ENCODE data around the gene SBF1.
A peak's percentile ranks its signal among the peaks of the same experiment; 100 is the strongest.

The SBF1 gene

GRCh38 chr22:50488886-50489285, 14.1 kb upstream of the SBF1 start:
- H4K91ac ChIP-seq (ENCODE audit: low read depth, low read length, poor library complexity) = no peak overlapping the region
- H3K4me1 ChIP-seq (ENCODE audit: control insufficient read depth in 2 of 2, insufficient read depth in 1 of 2, low read depth in 1 of 2, low read length in 2 of 2) = no peaks in the 10 kb centered on the region
- H4K8ac ChIP-seq (ENCODE audit: low read depth, low read length) = no peak overlapping the region
- H3K23ac ChIP-seq (ENCODE audit: low read depth, low read length, poor library complexity) = peak overlapping the region; percentile 65
- no CpG with 5 or more reads among the region's 19 CpGs for WGBS, 2 donors (ENCODE audit: extremely low coverage in 2 of 2, insufficient read length in 2 of 2, insufficient replicate concordance in 1 of 2)
- no peaks in the 10 kb centered on the region for H3K9me3 ChIP-seq (replicated peaks in 1 of 2; ENCODE audit: control insufficient read depth in 2 of 2, insufficient read depth in 1 of 2, low read depth in 1 of 2, low read length in 2 of 2)
- H3K4me3 ChIP-seq (ENCODE audit: low read length in 2 of 2) = no peak overlapping the region
- no peak overlapping the region for H2BK5ac ChIP-seq (ENCODE audit: low read length)
- H3K36me3 ChIP-seq (replicated peaks in 1 of 2; ENCODE audit: control insufficient read depth in 2 of 2, insufficient read depth in 2 of 2, low read length in 2 of 2) = no peaks in the 10 kb centered on the region
- no peak overlapping the region for H2BK12ac ChIP-seq (ENCODE audit: low read length)
- H3K9ac ChIP-seq (ENCODE audit: low read depth, low read length, poor library complexity) = peak overlapping the region; percentile 21
- H3K79me1 ChIP-seq (ENCODE audit: low read depth, low read length) = no peaks in the 10 kb centered on the region
- H3K18ac ChIP-seq (ENCODE audit: low read length) = no peak overlapping the region
- no peak for DNase-seq (ENCODE audit: low spot score)
- H3K4ac ChIP-seq (ENCODE audit: low read length) = no peak overlapping the region
- peak overlapping the region; percentile 94 for H2AK5ac ChIP-seq (ENCODE audit: low read depth, low read length)
- no peak overlapping the region for H2AFZ ChIP-seq (ENCODE audit: low read length)
- peak overlapping the region; percentile 8 for H3K14ac ChIP-seq (ENCODE audit: low read length)
- no peak overlapping the region for H2BK15ac ChIP-seq (ENCODE audit: low read length)
- H2BK120ac ChIP-seq (ENCODE audit: low read depth, low read length) = no peak overlapping the region
- H3K27me3 ChIP-seq (ENCODE audit: control insufficient read depth in 3 of 3, insufficient read depth in 3 of 3, low read depth in 1 of 3, low read length in 3 of 3) = peaks cover 0 to 36% (median 0%) of the 10 kb centered on the region in 3 experiments
- no peak overlapping the region for H3K4me2 ChIP-seq (ENCODE audit: insufficient read depth, low read length, poor library complexity, severe bottlenecking)
- no peak overlapping the region for H3K27ac ChIP-seq (replicated peaks; ENCODE audit: low read length)

- Histone ChIP-seq H2AFZ (ENCODE audit: low read length) (peak overlapping the region; percentile 40), H3K27ac (replicated peaks; ENCODE audit: low read length) (no peak overlapping the region), H3K4me1 (ENCODE audit: control insufficient read depth in 2 of 2, insufficient read depth in 1 of 2, low read depth in 1 of 2, low read length in 2 of 2) (no peaks in the 10 kb centered on the region), H3K4me3 (ENCODE audit: low read length in 2 of 2) (no peak overlapping the region), H3K23ac (ENCODE audit: low read depth, low read length, poor library complexity) (no peak overlapping the region), H2BK12ac (ENCODE audit: low read length) (no peak overlapping the region), H2BK15ac (ENCODE audit: low read length) (no peak overlapping the region), H3K9ac (ENCODE audit: low read depth, low read length, poor library complexity) (no peak overlapping the region), H2BK5ac (ENCODE audit: low read length) (no peak overlapping the region), H2BK120ac (ENCODE audit: low read depth, low read length) (no peak overlapping the region), H3K27me3 (ENCODE audit: control insufficient read depth in 3 of 3, insufficient read depth in 3 of 3, low read depth in 1 of 3, low read length in 3 of 3) (peaks cover 0 to 42% (median 0%) of the 10 kb centered on the region in 3 experiments), H3K14ac (ENCODE audit: low read length) (peak overlapping the region; percentile 38), H3K4me2 (ENCODE audit: insufficient read depth, low read length, poor library complexity, severe bottlenecking) (no peak overlapping the region), H3K79me1 (ENCODE audit: low read depth, low read length) (peaks cover 2% of the 10 kb centered on the region), H3K18ac (ENCODE audit: low read length) (no peak overlapping the region), H3K9me3 (replicated peaks in 1 of 2; ENCODE audit: control insufficient read depth in 2 of 2, insufficient read depth in 1 of 2, low read depth in 1 of 2, low read length in 2 of 2) (no peaks in the 10 kb centered on the region), H4K91ac (ENCODE audit: low read depth, low read length, poor library complexity) (no peak overlapping the region), H3K36me3 (replicated peaks in 1 of 2; ENCODE audit: control insufficient read depth in 2 of 2, insufficient read depth in 2 of 2, low read length in 2 of 2) (no peaks in the 10 kb centered on the region), H4K8ac (ENCODE audit: low read depth, low read length) (no peak overlapping the region), H3K4ac (ENCODE audit: low read length) (no peak overlapping the region), H2AK5ac (ENCODE audit: low read depth, low read length) (peak overlapping the region; percentile 86)
- WGBS, 2 donors (ENCODE audit: extremely low coverage in 2 of 2, insufficient read length in 2 of 2, insufficient replicate concordance in 1 of 2) = no CpG with 5 or more reads among the region's 18 CpGs
- no peak for DNase-seq (ENCODE audit: low spot score)
Observed at GRCh38 chr22:50488006-50488677, 13.3 kb upstream of the SBF1 start.

- Histone ChIP-seq H3K36me3 (replicated peaks in 1 of 2; ENCODE audit: control insufficient read depth in 2 of 2, insufficient read depth in 2 of 2, low read length in 2 of 2) (no peaks in the 10 kb centered on the region), H2BK15ac (ENCODE audit: low read length) (peak overlapping the region; percentile 64), H4K8ac (ENCODE audit: low read depth, low read length) (no peak overlapping the region), H3K9ac (ENCODE audit: low read depth, low read length, poor library complexity) (peak overlapping the region; percentile 53), H3K27me3 (ENCODE audit: control insufficient read depth in 3 of 3, insufficient read depth in 3 of 3, low read depth in 1 of 3, low read length in 3 of 3) (peaks cover 0 to 49% (median 0%) of the 10 kb centered on the region in 3 experiments), H3K18ac (ENCODE audit: low read length) (peak overlapping the region; percentile 31), H3K23ac (ENCODE audit: low read depth, low read length, poor library complexity) (peak overlapping the region; percentile 5), H3K79me1 (ENCODE audit: low read depth, low read length) (peaks cover 4% of the 10 kb centered on the region), H3K9me3 (replicated peaks in 1 of 2; ENCODE audit: control insufficient read depth in 2 of 2, insufficient read depth in 1 of 2, low read depth in 1 of 2, low read length in 2 of 2) (no peaks in the 10 kb centered on the region), H2AK5ac (ENCODE audit: low read depth, low read length) (peak overlapping the region; percentile 86), H3K27ac (replicated peaks; ENCODE audit: low read length) (no peak overlapping the region), H2BK120ac (ENCODE audit: low read depth, low read length) (no peak overlapping the region), H3K4me2 (ENCODE audit: insufficient read depth, low read length, poor library complexity, severe bottlenecking) (no peak overlapping the region), H2BK12ac (ENCODE audit: low read length) (no peak overlapping the region), H2BK5ac (ENCODE audit: low read length) (no peak overlapping the region), H3K4me3 (ENCODE audit: low read length in 2 of 2) (peak overlapping the region in 1 of 2 donors; percentile 47), H3K14ac (ENCODE audit: low read length) (peak overlapping the region; percentile 23), H3K4ac (ENCODE audit: low read length) (no peak overlapping the region), H2AFZ (ENCODE audit: low read length) (peak overlapping the region; percentile 40), H3K4me1 (ENCODE audit: control insufficient read depth in 2 of 2, insufficient read depth in 1 of 2, low read depth in 1 of 2, low read length in 2 of 2) (no peaks in the 10 kb centered on the region), H4K91ac (ENCODE audit: low read depth, low read length, poor library complexity) (no peak overlapping the region)
- DNase-seq (ENCODE audit: low spot score) = no peak
- no CpG with 5 or more reads among the region's 23 CpGs for WGBS, 2 donors (ENCODE audit: extremely low coverage in 2 of 2, insufficient read length in 2 of 2, insufficient replicate concordance in 1 of 2)
Observed at GRCh38 chr22:50487290-50488005, 12.6 kb upstream of the SBF1 start.

GRCh38 chr22:50486561-50487289, 11.9 kb upstream of the SBF1 start, which contains the start of gene MIOX:
Gene MIOX, plus strand, starts transcription at chr22:50486859. Its CDS starts 39 bp downstream, at chr22:50486898.
- peak within 1 kb of the TSS; percentile 40 for H2AFZ ChIP-seq (ENCODE audit: low read length)
- no peak within 1 kb of the TSS for H2BK5ac ChIP-seq (ENCODE audit: low read length)
- peak within 1 kb of the TSS; percentile 64 for H2BK15ac ChIP-seq (ENCODE audit: low read length)
- peak within 1 kb of the TSS; percentile 53 for H3K9ac ChIP-seq (ENCODE audit: low read depth, low read length, poor library complexity)
- peaks cover 4% of the 10 kb centered on the region for H3K79me1 ChIP-seq (ENCODE audit: low read depth, low read length)
- H3K4ac ChIP-seq (ENCODE audit: low read length) = no peak within 1 kb of the TSS
- no peak within 1 kb of the TSS for H3K4me2 ChIP-seq (ENCODE audit: insufficient read depth, low read length, poor library complexity, severe bottlenecking)
- peak within 1 kb of the TSS; percentile 23 for H3K14ac ChIP-seq (ENCODE audit: low read length)
- H3K4me3 ChIP-seq (ENCODE audit: low read length in 2 of 2) = peak within 1 kb of the TSS in 1 of 2 donors; percentile 47
- no peak within 1 kb of the TSS for H3K27ac ChIP-seq (replicated peaks; ENCODE audit: low read length)
- H3K4me1 ChIP-seq (ENCODE audit: control insufficient read depth in 2 of 2, insufficient read depth in 1 of 2, low read depth in 1 of 2, low read length in 2 of 2) = peaks cover 0 to 2% of the 10 kb centered on the region in 2 donors
- H3K36me3 ChIP-seq (replicated peaks in 1 of 2; ENCODE audit: control insufficient read depth in 2 of 2, insufficient read depth in 2 of 2, low read length in 2 of 2) = no peaks in the 10 kb centered on the region
- peak within 1 kb of the TSS; percentile 86 for H2AK5ac ChIP-seq (ENCODE audit: low read depth, low read length)
- no CpG with 5 or more reads among the region's 23 CpGs for WGBS, 2 donors (ENCODE audit: extremely low coverage in 2 of 2, insufficient read length in 2 of 2, insufficient replicate concordance in 1 of 2)
- peaks cover 0 to 57% (median 0%) of the 10 kb centered on the region in 3 experiments for H3K27me3 ChIP-seq (ENCODE audit: control insufficient read depth in 3 of 3, insufficient read depth in 3 of 3, low read depth in 1 of 3, low read length in 3 of 3)
- peak within 1 kb of the TSS; percentile 5 for H3K23ac ChIP-seq (ENCODE audit: low read depth, low read length, poor library complexity)
- peak within 1 kb of the TSS; percentile 53 for H3K18ac ChIP-seq (ENCODE audit: low read length)
- DNase-seq (ENCODE audit: low spot score) = no peak
- H2BK120ac ChIP-seq (ENCODE audit: low read depth, low read length) = no peak within 1 kb of the TSS
- no peak within 1 kb of the TSS for H2BK12ac ChIP-seq (ENCODE audit: low read length)
- no peaks in the 10 kb centered on the region for H3K9me3 ChIP-seq (replicated peaks in 1 of 2; ENCODE audit: control insufficient read depth in 2 of 2, insufficient read depth in 1 of 2, low read depth in 1 of 2, low read length in 2 of 2)
- H4K91ac ChIP-seq (ENCODE audit: low read depth, low read length, poor library complexity) = no peak within 1 kb of the TSS
- H4K8ac ChIP-seq (ENCODE audit: low read depth, low read length) = no peak within 1 kb of the TSS

Measured in neuronal stem cell (in vitro differentiated cells).